GM18520 (cell line): ENCODE measurements around the gene ITGB3BP.
"Not testable (repeated sequence)": the region's sequence is repeated elsewhere in the genome, so short reads cannot be mapped to it uniquely, and the experiment has no call there.

Source experiments
- ATAC-seq: cut with Tn5 transposase; IDR thresholded peaks from one replicate; pipeline ENCODE4 v1.9.1; 2021; ENCODE audit not compliant: unreplicated experiment

Gene ITGB3BP, protein sequence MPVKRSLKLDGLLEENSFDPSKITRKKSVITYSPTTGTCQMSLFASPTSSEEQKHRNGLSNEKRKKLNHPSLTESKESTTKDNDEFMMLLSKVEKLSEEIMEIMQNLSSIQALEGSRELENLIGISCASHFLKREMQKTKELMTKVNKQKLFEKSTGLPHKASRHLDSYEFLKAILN

DNA sequence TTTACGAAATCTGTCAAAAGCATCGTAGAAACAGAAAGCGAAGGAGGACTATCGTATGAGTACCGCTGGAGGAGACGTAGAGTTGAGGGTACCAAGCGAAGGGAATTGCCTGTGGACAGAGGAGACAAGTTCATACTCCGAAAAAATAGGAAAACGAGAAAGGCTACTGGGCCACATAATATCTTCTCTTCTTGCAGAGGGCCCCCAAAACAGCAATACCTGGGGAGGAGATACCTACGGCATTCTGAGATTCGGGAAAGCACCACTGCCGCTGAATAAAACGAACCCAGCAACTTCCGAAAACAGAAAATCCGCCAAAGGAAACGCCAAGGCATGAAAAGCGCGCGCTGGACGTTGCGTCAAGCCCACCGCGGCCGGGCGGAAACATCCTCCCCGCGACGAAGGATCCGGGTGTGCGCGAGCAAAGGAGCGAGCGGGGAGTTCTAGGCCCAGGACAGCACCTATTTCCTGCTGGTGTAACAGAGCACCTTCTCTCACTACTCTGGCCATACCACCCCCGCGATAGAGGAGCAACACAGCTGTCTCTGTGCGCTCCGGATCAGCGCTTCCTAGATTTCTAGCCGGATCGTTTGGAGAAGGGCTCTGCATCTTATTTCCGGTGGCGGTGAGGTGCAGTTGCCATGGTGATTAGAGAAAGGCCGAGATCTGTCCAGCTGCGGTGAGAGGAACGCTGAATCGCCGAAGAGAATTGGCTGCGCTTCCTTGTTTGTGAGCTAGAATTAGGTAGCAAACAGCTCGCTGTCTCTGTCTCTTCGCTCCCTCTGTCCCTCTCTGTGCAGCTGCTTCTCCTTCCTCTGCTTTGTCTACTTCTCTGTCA lies at the start of gene ITGB3BP, which contains the start of gene EFCAB7:
ITGB3BP (minus strand) TSS at position 335 of the 838 bp plus-strand sequence; CDS start at position 243, 92 bp downstream.
EFCAB7 (plus strand) TSS at position 635 of the 838 bp plus-strand sequence. CDS start 2,048 bp downstream, outside the sequence.
- ATAC-seq, result peak; percentile 75

DNA sequence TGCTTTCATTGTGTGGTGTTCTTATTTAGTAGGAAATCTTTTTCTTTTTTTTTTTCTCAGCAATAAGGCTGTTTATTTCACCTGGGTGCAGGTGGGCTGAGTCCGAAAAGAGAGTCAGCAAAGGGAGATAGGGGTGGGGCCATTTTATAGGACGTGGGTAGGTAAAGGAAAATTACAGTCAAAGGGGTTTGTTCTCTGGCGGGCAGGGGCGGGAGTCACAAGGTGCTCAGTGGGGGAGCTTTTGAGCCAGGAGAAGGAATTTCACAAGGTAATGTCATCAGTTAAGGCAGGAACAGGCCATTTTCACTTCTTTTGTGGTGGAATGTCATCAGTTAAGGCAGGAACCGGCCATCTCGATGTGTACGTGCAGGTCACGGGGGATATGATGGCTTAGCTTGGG lies 49.7 kb upstream of the ITGB3BP start:
- not testable (repeated sequence) for ATAC-seq

DNA sequence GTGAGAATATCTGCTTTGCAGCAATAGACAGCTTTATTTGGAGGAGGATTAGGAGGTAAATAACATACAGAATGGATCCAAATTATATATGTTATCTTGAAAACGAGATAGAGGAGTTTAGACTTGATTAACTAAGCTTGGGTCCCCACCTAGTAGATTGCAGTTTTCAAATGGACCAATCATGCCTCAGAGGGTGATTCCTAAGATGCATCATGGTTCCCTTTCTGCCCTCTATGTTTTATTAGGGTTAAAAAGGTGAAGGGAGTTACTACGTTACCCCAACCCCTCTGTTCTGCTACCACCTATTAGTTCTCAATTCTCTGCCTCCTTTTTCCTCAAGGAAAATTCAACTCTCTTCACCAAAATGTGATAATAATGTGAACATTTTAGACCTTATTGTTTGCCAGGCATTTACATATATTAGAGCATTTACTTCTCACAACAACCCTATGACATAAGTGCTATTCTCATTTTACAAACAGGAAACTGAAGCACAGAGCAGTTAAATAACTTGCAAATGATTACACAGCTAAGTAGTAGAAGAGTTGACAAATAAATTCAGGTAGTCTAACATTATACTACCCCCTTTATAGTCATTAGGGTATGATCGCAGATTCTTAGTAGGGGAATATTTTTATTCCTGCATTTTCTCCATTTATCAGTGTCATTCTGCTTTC lies 46.8 kb upstream of the ITGB3BP start:
- ATAC-seq, result peak; percentile 55

DNA sequence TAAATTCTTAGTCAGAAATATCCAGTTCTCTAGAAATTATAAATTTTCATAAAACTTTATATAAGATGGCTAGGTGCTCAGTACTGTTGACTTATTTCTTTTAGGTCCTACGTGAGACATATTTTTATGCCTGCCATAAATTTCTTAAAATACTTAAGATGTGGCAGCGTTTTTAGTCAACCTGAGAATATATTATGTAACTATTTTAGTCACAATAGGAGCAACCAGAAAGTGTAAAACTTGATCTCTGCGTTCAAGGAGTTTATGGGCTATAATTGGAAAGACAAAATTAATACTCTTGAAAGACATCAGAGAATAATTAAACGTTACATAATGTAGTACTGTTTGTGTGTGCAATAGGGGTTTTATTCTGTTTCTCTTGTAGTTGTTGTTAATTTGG lies 46.0 kb upstream of the ITGB3BP start:
- ATAC-seq, result no peak

DNA sequence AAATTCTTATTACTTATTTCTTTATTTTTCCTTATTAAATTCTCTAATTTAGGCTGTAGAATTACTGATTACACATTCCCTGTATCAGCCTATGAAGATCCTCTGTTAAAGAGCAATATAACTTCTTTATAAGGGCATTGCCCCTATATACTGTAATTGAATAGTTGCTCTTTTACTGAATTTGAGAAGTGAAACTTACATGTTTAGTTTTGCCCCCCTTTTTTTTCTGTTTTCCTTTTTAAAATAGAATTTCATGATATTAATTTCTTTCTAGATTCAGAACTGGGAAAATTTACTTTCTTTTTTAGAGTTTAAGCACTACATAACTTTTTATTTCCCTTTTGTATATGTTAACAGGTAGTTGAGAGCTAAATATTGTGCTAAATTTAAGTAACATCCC lies 40.7 kb upstream of the ITGB3BP start:
- no peak for ATAC-seq

DNA sequence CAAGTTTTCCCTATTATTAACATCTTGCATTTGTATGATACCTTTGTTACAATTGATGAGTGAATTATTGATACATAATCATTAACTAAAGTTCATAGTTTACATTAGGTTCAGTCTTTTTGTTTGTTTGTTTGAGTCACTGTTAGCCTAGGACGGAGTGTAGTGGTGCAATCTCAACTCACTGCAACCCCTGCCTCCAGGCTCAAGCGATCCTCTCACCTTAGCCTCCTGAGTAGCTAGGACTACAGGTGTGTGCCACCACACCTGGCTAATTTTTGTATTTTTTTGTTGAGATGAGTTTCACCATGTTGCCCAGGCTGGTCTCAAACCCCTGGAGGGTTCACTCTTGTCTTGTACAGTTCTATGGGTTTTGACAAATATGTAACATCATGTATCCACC lies 36.3 kb upstream of the ITGB3BP start:
- no peak for ATAC-seq

DNA sequence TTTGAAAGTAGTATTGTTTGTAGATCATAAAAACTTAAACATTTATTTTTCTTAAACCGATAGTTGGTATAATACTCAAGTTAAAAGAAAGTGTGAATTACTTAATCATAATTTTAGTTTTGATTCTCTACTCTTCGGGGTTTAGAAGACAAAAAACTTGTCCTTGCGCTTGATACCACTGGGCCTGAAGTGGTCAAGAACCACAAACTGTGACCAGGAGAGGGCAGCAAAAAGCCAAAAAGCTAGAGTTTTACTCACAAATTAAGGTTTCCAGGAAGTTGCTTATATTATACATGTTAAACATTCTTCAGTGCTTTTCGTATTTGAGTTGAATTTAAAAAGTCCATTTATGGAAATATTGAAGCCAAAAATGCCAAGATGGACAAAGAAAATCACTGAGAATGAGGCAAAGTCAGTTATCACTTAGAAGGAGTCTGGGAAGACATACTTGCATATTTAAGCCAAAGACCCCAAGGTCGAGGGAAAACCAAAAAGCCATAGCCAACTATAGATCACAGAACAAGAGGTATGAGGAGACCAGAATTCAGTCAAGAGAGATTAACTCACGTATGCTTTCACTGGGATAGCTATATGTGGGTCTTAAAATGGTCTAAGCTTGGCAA lies 34.5 kb upstream of the ITGB3BP start:
- no peak for ATAC-seq

DNA sequence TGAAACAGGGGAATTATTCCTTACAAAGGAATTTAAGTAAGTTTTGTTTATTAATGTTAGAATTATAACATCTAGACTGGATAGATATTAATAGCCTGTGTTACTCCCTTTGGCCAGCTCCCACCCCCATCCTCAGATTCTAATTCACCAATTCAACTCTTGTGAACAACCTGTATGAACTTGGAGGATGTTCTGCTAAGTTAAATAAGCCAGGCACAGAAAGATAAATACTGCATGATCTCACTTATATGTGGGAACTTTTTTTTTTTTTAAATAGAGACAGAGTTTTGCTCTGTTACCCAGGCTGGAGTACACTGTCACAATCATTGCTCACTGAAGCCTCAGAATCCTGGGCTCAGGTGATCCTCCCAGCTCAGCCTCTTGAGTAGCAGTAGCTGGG lies 32.5 kb upstream of the ITGB3BP start:
- no peak for ATAC-seq

DNA sequence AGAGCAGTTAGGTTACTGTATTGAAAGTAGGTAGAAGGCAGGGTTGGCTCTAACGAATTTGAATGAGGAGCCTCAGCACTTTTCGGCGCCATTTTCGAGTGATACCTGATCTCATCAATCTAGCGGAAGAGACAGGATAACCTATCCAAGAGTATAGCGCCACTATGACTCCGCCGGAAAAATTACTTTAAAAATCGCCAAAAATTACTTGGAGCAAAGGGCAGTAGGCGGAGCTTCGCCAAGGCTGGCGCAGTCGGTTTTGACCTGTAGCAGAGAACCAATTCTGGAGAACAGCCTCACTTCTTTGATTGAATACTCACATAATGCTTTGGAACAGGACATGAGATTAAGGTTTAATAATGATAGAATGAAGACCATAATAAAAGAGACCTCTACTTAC lies 25.9 kb upstream of the ITGB3BP start:
- no peak for ATAC-seq

DNA sequence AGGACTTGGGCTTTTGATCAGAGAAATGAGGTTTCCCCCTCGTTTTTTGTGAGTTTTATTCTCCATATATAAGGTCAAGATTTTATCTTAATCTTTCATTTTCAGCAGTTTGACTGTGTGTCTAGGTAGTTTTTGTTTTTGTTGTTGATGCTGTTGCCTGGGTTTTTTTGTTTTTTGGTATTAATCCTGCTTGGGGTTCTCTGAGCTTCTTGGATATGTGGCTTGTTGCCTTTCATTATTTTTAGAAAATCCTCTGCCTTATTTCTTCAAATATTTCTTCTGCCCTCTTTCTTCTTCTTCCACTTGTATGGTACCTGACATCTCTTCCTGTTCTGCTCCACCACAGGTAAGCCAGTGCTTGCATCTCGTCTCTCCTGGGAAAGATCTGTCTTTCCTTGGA lies 25.3 kb upstream of the ITGB3BP start:
- ATAC-seq, result no peak

DNA sequence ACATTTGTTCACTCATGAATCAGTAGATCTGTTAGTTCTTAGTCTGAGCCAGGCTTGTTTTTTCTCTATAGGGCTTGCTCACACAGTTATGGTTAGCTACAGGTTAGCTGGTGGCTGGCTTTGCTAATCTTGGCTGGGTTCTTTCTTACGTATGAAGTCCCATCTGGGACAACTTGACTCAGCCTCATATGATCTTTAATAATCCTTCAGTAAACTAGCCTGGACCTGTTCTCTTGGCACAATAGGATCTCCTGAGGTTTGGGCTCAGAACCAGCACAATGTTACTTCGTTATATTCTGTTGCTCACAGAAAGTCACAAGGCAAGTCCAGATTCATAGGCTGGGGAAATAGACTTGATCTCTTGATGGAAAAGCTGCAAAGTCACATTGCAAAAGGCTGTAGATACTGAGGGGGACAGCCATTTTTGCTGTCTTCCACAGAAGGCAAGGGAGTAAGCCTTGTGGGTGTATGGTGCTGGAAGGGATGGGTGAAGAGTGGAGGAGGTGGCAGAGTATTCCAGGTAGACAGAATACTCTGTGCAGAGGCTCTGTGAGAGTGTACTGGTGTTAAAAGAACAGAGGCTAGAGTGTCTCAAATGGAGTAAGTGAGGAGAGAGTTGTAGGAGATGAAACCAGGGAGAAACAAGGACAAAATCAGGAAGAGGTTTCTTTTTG lies 24.7 kb upstream of the ITGB3BP start:
- ATAC-seq, result no peak

DNA sequence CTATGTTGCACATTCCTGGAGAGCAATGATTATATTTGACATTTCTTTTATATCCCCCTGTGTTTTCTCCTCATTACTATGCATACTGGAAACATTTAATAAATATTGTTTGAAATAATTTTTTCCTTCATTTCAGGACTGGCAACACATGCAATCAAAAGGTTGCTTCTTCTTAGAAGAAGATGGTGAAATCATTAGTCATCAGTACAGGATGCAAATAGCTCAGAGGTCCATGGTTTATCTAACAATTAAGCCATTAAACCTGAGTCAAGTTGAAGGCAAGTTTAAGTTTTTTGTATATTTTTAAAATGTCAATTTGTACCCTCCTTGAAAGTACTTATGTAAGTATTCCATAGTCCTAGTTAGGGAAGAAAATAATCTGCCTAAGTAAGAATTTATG lies 22.8 kb upstream of the ITGB3BP start:
- ATAC-seq, result no peak

DNA sequence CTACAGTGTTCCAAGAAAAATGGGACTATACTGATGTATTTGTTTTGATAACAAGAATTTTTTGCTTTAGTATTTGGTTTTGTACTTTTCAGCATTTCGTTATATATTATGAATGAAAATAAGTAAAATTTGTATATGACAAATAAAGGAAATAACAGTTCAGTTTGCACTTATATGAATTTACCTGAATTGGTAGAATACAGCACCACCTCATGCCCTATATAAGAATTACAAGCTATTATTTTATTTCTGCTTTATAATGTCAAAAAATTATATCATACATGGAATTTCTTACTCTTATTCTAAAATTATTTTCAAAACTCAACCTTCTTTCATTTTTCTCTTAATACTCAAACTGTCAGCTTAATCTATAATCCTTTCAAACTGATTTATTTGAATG lies 14.9 kb upstream of the ITGB3BP start:
- no peak for ATAC-seq

DNA sequence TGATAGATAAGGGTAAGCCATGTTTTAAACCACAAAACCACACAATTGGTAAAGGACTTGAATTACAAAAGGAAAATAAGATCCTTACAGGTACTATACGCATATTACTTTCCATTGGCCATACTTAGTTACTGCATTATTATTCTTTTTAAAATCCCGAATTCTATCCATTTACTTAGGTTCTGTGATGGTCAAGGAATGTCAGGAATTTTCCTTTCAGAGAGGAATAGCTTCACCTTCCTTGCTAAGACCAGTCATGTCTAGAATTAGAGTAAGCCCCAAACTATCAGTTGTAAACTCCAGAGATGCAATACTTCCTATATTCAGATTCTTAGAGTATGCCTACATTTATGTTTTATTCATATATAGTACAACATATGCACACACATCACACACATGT lies 14.0 kb upstream of the ITGB3BP start:
- no peak for ATAC-seq

DNA sequence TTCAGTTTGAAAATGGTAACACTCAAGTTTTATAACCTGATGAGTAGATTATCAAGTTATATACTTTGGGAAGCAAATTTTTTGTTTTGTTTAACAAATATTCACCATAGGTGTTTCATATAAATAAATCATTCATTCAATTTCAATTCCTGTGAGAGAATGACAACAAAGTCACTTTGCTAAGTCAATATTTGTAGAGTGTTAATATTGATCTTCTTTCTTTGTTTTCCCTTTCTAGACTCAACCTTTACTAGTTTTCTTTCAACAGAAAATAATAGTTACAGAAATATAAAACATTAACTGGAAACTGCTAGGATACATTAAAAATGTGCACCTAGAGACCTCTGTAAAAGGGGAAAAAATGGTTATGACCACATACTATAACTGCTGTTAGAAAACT lies 11.4 kb upstream of the ITGB3BP start:
- ATAC-seq, result no peak

DNA sequence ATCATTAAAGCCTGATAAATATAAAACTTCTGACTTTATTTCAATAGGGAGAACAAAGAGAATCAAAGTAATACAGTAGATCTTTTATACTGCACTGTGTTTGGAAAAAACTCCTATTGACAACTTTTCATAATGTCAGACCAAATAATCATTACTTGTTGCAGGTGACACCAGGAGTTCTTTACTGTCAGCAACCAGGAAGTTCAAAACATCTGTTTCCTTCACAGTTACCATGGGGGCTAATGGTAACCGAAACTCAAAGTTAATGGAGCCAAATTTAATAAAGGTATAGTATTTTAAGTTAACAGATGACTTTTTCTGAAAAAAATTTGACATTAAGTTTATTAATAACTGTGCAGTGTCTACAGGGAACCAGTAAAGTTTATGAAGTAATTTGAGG lies 10.9 kb upstream of the ITGB3BP start:
- no peak for ATAC-seq

DNA sequence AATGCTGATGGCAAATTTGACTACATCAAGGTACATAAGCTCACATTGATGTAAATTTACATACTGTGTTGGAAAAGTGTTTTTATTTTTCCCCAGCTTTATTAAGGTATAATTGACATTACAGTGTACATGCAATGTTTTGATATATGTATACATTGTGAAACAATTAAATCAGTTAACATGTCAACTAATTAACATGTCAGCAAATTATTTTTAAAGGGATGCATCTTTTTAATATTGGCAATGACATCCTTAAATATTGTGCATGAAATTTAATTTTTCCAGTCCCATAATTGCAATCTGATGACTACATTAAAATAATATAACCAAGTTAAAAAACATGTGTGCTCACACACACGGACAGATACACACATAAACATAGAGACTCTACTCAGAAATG lies 9.7 kb upstream of the ITGB3BP start:
- no peak for ATAC-seq

DNA sequence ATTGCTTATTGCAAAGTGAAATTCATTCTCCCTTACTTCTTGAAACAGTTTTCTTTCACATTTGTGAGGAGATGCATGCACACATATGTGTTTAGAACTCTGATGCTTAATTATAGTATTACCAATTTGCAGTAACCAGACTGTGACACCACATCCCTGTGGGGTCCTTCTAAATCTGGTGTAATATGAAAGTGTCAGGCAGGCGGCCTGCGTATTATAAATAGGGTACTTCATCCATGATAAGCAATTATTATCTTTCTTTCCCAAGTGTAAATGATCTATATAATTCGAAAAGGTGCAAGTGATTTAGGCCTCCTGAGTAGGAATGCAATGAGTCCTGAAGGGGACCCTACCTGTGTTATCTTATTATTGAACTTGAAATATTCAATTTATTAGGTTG lies 1.2 kb upstream of the ITGB3BP start:
- no peak for ATAC-seq

DNA sequence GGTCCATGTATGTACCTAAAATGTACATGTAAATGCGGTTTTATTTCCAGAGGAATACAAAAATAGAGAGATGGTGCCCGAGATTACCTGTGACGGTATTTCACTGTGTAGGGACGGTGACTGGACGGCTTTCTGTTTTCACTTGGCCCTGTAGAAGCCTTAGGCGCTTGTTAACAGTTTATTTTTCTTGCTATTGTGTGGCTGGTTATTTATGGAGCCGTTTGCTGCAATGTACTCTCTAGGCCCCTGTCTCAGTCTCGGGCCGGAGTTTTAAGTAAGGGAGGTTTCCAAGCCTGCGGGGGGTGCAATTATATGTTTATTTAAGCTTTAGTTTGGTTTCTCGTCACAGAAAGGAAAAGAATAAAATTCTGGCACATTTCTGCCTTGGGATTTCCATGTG lies 713 bp upstream of the ITGB3BP start:
- ATAC-seq, result peak; percentile 3

DNA sequence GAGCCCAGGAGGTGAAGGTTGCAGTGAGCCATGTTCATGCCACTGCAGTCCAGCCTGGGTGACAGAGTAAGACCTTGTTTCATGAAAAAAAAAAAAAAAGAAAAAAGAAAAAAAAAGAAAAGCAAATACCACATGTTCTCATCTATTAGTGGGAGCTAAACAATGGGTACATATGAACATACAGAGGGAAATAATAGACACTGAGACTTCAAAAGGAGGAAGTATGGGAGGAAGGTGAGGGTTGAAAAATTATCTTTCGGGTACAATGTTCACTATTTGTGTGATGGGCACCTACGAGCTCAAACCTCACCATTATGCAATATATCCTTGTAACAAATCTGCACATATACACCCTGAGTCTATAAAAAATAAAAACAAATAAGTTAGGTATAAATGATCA lies 6.4 kb downstream of the ITGB3BP start:
- ATAC-seq, result no peak

DNA sequence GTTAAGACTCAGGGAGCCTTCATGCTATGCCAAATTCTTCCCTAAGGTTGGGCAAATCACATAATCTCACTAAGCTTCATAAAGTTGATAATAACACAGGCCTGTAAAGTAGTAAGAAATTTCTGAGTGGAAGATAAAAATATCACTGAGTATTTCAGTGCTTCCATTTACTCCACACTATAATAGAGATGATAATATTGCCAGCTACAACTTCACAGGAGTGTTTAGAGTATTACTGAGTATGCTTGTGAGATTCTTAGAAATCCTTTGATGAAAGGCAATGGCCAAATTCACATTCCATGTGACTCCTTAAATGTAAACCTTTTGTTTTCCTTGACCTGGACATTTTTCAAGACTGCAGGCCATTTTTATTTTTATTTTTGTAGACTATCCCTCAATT lies 10.4 kb downstream of the ITGB3BP start:
- no peak for ATAC-seq
